GM21526 (cell line): ENCODE measurements around the gene NDUFS1.
"Not testable (repeated sequence)": the region's sequence is repeated elsewhere in the genome, so short reads cannot be mapped to it uniquely, and the experiment has no call there.

Experiments used
- ATAC-seq: cut with Tn5 transposase; IDR thresholded peaks from one replicate; pipeline ENCODE4 v1.9.1; 2021; ENCODE audit warnings: moderate library complexity; ENCODE audit not compliant: unreplicated experiment, low FRiP score

Gene NDUFS1

DNA sequence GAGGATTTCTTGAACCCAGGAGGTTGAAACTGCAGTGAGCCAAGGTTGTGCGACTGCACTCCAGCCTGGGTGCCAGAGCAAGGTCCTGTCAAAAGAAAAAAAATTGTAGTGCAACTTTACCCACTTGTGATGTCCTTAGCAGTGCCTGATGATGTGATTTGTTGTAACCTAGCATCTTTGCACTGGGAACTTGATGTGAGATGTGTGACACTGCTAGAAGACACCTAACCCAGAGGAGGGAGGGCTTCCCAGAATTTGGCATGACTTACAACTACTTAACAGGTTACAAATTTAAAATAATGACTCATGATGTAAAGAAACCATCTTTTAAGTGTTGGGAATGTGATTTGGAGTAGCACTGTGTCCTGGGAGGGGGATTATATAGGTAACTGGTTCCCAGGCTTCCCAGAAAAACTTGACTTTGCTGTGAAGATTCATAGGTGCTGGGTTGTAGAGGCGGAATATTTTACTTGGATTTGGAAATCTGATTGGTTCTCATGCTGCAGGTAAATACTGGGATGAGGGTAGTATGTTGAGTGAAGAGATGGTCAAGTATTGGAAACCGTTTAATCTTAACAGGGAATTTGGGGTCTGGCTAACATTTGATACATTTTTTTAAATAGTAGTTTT, 4.1 kb upstream of the NDUFS1 start:
- no peak for ATAC-seq

DNA sequence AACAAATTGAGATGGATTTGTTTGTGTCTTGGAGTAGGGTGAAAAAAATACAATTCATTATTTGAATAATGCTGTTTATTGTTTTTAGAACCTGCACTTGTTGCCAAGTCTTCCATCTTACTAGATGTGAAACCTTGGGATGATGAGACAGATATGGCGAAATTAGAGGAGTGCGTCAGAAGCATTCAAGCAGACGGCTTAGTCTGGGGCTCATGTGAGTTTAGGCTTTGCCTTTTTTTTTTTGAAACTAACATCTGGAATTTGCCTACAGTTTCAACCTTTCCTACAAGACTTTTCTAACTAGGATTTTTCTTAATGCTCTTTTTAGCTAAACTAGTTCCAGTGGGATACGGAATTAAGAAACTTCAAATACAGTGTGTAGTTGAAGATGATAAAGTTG, 3.2 kb upstream of the NDUFS1 start:
- ATAC-seq, result not testable (repeated sequence)

DNA sequence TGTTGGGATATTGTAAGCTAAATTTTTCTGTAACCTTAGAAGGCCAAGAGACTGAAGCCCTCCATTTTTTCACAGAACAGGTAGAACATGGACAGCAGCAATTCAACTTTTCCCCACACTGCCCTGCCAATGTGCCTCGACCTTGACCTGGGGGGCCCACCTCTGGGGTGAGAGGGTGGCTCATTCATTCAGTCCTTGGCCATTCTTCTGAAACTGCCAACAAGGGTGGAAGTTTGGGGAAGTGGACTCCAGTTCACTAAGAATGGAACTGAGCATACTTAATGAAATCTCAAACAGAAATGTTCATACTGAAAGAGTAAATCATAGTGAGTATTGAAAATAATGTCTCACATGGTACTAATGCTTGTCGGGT, 1.5 kb upstream of the NDUFS1 start:
- ATAC-seq, result no peak

DNA sequence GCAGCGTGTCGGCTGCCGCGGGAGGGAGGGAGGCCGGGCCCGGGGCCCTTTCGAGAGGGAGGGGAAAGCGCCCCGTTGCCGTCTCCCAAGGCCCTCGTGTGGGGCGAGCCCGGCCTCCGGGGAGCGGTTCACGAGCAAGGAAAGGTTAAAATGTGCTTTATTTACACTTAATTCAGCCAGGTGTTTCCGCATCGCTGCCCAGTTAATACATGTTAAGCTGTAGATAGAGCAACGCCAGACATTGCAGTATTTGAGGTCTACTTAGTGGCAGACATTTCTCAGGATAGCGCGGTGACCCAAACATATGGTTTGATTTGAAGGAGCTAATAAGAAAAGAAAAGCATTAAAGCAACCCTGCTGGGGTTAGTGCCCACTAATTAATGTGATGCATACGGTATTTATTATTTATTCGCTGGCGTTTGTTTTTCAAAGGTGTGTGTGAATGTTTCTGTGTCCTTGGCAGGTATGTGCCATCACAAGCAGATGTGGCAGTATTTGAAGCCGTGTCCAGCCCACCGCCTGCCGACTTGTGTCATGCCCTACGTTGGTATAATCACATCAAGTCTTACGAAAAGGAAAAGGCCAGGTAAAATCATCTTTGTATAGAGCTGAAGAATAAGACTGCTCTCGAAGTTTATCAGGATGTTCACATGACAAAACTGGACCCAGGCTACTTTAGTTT, 1.0 kb upstream of the NDUFS1 start:
- ATAC-seq, result peak; percentile 48

DNA sequence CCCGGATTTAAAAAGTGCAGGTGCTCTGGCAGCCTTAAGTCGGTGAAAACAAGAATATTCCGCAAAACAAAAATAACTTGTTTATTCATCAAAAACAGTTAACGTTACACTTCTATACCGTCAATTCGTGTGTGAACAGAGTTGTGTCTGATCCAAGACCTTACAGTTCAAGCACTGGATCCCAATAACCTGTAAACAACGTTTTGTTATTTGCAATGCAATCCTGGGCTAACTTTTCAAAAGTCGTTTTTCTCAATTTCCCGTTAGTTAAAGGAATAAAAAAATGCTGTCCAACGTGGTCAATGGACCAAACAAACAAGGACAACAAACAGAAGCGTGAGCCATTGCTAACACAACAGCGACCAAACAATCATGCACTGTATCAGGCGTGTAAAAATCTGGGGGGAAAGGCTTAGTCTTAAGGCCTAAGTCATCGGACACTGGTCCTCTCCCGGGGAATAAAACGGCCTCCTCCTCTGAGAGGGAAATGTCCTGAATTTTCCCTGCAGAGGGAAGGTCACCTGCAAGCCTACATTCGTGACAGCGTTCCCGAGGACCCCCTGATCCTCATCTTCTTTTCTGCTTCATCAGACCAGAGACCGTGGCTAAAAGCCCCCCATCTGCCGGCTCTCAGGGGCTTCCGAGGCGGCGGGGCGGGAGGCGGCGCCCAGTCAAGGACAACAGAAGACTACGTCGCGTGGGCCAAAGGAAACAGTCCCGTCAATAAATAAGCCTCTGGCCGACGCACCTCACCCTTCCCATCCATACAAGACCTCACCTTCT, 490 bp downstream of the NDUFS1 start:
- ATAC-seq, result peak; percentile 25

DNA sequence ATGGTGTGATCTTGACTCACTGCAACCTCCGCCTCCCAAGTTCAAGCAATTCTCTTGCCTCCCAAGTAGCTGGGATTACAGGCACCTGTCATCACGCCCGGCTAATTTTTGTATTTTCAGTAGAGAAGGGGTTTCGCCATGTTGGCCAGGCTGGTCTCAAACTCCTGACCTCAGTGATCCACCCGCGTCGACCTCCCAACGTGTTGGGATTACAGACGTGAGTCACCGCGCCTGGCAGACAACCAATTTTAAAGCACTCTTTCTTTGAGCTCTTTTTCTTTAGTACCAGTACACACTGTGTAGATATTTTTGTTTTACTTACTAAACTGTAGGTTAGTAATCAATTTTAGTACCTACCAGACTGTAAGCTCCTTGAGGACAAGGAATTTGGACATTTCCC, 2.2 kb downstream of the NDUFS1 start:
- ATAC-seq, result not testable (repeated sequence)

DNA sequence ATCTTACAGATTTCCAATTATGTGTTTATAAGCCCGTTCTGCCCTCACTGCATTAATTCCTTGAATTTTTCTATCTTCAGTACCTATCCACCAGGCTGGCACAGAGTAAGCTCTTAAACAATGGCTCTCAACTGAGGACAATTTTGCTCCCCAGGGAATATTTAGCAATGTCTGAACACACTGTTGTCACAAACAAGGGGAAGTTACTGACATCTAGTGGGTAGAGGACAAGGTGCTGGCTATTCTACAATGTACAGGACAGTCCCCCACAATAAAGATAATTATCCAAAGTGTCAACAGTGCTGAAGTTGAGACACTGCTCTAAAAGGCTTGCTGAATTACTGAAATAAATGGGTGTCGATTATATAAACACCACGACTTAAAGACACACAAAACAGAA, 5.0 kb downstream of the NDUFS1 start:
- ATAC-seq, result no peak

DNA sequence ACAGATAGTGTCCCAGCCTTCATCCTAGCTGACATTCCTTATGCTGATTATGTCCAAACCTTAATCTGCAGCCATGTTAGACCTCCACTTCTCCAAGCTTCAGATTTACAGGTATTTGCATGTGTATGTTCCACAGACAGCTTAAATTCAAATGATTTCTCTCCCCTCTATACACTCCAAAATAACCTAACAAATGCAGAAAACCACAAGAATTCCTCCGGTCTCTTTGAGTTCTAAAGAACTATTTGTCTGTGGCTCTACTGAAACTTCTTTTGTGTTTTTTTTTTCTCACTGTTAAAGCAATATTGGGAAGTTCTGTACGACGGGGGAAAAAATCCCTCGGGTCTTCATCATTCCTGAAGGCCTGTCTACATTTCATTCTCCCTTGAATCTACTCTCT, 8.6 kb downstream of the NDUFS1 start:
- no peak for ATAC-seq

DNA sequence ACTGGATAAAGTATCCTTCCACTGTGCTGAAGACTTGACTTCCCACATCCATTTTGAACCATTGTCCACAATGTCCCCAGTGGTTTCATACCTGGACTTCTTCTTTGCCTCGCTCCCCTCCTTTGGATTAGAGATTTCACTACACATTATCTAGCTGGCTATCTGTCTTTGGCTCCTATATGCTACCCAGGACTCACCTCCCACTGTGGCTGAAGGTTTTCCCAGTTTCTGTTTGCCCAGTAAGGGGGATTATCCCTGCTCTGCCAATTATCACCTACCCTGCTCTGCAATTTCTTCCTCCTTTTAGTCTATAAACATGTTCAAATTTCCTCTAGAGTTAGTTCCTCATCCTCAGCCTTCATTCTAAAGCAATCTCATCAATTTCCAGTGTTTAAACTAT, 9.1 kb downstream of the NDUFS1 start:
- ATAC-seq, result no peak

DNA sequence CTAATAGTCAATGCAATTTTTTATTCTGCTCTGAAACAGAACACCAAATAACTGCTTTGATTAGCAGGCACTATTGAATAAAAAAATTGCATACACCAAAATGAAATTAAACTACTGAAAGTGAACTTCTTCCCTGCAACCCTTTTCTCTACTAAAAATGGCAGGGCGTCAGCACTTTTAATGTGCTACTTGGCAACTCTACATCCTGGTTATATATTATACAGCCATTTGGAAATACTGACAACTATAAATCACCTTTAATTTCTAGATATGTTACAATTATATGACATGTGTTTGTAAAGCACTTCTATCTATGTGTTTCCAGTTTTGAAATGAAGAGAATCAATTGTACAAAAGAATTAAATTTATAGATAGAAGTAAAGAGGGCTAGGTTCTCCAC, 9.9 kb downstream of the NDUFS1 start:
- no peak for ATAC-seq

DNA sequence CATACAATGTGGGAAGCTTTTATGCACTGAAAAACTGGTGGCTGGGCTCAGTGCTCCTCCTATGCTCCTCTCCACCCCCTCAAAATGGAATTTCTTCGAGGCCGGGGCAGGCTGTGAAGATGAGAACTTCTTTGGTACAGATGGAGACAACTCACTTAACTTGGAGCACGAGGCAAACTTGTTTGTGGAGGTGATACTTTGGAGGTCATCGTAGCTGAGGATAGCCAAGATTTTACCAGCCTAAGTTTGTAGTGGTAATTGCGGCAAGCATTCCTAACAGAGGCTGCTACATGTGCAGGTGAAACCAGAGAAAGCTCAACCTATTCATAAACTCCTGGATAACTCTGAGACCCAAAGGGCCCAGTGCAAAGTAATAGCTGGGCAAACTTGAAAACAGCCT, 13.6 kb downstream of the NDUFS1 start:
- ATAC-seq, result no peak

DNA sequence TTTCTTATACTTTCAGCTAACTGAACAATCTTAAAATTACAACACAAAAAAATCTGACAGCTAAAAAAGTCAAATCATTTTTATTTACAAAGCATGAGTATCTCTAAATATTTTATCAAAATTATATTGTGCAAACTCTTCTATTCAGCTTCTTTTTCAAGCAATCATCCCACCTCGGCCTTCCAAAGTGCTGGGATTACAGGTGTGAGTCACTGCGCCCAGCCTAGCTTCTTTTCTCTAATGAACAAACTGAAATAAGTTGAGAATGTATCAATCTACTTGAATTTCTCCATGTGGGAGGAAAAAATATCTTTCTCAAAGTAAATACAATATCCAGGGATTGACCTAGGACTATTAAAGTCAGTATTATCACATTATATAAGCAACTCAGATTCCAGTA, 14.9 kb downstream of the NDUFS1 start:
- no peak for ATAC-seq

DNA sequence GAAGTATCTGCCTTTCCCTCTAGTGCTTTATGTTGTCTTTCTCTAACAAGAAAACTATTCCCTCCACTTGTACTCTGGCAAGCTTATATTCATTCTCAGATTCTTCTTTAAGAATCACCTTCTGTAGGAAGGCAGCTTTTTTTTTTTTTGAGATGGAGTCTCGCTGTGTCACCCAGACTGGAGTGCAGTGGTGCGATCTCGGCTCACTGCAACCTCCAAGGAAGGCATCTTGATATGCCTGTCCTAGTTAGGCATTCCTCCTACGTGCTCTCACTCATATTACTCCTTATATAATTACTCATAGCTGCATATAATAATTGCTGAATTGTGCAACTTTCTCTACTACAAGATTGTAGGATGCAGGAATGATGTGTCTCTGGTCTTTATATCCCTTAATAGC, 15.8 kb downstream of the NDUFS1 start:
- no peak for ATAC-seq

DNA sequence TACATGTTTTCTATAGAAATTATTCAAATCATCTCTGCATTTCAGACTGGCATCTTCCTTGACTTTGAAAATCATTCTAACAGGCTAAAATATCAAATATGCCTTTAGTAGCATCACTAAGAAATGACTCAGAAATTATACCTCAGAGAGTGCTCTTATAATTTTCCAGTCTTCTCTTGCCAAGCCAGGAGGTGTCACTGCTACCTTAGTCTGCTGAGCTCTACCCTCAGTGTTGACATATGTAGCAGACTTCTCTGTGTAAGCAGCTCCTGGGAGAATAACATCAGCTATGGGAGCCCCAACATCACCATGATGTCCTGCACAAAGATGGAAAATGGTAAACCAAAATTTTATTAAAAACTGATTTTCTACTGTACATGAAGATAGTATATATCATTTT, 31.6 kb downstream of the NDUFS1 start:
- ATAC-seq, result no peak

DNA sequence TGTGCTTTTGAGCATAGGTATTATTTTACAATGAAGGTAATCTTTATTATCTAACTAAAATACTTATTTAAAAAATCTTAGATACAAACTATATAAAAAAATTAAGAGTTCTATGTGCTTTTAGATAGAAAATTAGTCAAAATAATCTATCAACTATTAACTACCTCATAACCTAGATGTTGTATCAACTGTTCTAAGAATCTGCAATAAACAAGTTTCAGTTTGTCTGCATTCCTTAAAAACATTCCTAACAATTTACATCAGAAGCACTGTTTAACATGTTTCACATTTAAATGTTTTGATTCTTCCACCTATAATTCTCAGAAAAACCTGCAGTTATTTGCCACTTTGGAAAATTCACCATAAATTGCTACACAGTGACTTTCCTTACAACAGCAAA, 33.3 kb downstream of the NDUFS1 start:
- no peak for ATAC-seq

DNA sequence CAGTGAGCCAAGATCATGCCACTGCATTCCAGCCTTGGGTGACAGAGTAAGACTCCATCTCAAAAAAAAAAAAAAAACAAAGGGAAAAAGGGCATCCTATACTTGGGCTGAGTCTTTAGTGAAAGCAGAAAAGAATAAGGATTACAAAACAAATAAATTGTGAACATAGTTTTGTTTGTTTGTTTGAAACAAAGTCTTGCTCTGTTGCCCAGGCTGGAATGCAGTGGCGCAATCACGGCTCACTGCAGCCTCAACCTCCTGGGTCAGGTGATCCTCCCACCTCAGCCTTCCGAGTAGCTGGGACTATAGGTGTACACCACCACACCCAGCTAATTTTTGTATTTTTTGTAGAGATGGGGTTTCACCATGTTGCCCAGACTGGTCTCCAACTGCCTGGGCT, 36.7 kb downstream of the NDUFS1 start:
- ATAC-seq, result not testable (repeated sequence)

DNA sequence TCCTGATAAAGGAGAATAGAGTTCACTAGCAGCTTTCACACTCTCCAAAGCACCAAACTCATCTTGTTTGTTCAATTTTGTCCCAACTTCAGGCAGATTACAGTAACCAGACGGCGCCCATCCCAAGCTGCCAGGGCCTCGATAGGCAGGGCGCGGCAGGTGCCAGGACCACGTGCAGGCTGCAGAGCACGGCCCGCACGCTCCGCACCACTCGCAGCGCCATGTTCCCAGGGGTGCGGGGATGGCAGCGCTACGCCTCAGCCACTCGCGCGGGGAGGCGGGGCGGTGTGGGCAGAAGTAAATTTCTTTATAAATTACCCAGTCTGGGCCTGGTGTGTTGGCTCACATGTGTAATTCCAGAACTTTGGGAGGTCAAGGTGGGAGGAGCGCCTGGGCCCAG, 43.0 kb downstream of the NDUFS1 start:
- ATAC-seq, result no peak

DNA sequence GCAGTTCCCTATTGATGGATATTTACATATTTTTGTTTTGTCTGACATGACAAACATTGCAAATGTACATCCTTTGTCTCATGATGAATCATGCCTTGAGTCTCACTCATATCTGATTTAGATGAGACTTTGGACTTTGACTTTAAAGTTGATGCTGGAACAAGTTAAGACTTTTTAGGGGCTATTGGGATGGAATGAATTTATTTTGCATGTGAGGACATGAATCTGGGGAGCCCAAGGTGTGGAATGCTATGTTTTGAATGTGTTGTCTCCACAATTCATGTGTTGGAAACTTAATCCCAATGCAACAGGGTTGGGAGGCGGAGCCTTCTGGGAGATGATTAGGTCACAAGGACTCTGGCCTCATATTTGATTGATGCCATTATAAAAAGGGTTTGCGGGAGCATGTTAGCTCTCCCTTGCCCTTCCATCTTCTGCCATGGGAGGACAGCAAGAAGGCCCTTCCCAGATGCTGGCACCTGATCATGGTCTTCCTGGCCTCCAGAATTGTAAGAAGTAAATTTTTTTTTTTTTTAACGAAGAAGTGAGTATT, 44.1 kb downstream of the NDUFS1 start:
- ATAC-seq, result no peak

DNA sequence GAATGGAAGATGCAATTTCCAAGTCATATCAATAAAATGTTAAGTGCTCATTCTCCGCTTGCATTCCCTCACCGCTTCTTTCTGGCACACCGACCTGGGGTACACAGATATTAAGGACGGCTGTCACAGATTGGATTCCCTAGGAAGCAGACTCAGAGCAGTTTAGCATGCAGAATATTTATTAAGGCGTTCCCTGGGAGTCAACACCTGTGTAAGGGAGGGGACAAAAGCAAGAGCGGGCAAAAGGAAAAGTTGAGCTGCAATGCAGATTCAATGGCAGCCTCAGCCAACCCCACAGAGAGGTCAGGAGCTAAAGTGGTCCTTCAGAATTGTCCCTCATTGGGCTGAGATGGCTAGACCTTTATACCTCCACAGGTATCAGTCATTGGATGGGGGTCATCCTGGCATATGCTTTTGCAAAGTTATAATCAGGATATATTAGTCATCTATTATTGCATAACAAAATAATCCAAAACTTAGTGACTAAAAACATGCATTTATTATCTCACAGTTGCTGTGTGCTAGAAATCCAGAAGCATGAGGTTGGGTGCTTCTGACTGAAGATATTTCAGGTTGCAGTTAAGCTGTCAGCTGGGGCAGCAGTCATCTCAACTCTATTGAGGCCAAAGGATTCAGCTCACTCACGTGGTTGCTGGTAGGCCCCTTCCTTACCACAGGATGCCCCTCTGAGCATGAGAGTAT, 46.2 kb downstream of the NDUFS1 start:
- ATAC-seq, result no peak

DNA sequence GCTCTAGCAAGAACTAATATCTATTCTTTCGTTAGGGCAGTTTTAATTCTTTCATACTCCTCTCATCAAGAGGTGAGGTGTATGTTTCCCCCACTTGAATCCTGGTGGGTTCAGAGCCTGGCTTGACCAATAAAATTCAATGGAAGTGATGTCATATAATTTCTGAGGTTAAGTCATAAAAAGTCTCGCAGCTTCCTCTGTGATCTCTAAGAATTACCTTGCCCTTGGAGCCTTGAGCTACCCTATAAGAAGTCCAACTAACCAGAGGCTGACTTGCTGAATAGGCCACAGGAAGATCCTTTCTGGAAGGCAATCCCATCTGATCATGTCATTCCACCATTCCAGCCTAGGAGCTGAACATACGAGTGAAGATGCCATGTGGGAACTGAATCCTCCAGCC, 47.1 kb downstream of the NDUFS1 start:
- ATAC-seq, result no peak

DNA sequence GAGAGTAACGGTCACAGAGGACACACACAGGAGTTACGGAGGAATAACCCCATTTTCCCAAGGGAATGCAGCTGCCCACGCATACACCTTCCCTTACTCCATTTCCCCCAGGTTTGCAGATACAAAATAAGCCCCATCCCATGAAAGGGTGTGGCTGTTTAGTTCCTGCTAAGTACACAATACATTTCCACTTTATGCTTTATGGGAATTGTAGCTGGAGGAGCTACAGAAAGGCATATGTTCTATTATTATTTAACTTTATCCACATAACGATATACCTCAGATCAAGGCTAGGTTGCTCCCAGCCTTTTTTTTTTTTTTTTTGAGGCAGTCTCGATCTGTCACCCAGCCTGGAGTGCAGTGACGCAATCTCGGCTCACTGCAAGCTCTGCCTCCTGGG, 50.5 kb downstream of the NDUFS1 start:
- no peak for ATAC-seq
